ENCODE data around the gene RBMX. TPM values are rescaled to one million over a fixed set of nuclear protein-coding genes. Genes with fewer than 3 reads are reported as not detected.
A peak's percentile ranks its signal among the peaks of the same experiment; 100 is the strongest.
"Not testable (repeated sequence)": the region's sequence is repeated elsewhere in the genome, so short reads cannot be mapped to it uniquely, and the experiment has no call there.

Gene RBMX
- 255 and 274 TPM in 2 replicates for total RNA-seq (2014; rRNA removed; shearing (Covaris generic))
- 184 and 229 TPM in 2 replicates for polyA plus RNA-seq (2015; cell fraction: cytosol; rRNA removed)
- polyA plus RNA-seq (2015; cell fraction: nucleus; rRNA removed), result 723 and 972 TPM in 2 replicates

- in situ Hi-C loops (cut with HindIII; ENCODE audit: low pct_unique_long_range_greater_than_20kb, low sequenced_read_pairs), result no loop called here
Observed at GRCh38 chrX:136880452-136881013, at the start of gene RBMX. Gene RBMX, minus strand, starts transcription at chrX:136880725. Its CDS starts 1,298 bp downstream, at chrX:136879427.

GRCh38 chrX:136921438-136921837 lies 40.9 kb upstream of the RBMX start:
- DNase-seq (ENCODE audit: low read depth, low spot score); in situ Hi-C loops (cut with HindIII; ENCODE audit: low pct_unique_long_range_greater_than_20kb, low sequenced_read_pairs): not testable (repeated sequence)

More at GRCh38 chrX:136880452-136881013, at the start of gene RBMX:
- peak; percentile 92 for DNase-seq (ENCODE audit: low read depth, low spot score)

GRCh38 chrX:136920001-136920400 lies 39.5 kb upstream of the RBMX start:
- DNase-seq (ENCODE audit: low read depth, low spot score), result peak; percentile 54
- in situ Hi-C loops (cut with HindIII; ENCODE audit: low pct_unique_long_range_greater_than_20kb, low sequenced_read_pairs), result no loop called here

GRCh38 chrX:136916827-136917226 lies 36.3 kb upstream of the RBMX start:
- in situ Hi-C loops (cut with HindIII; ENCODE audit: low pct_unique_long_range_greater_than_20kb, low sequenced_read_pairs), result no loop called here
- DNase-seq (ENCODE audit: low read depth, low spot score), result no peak

- DNase-seq (ENCODE audit: low read depth, low spot score); in situ Hi-C loops (cut with HindIII; ENCODE audit: low pct_unique_long_range_greater_than_20kb, low sequenced_read_pairs): not testable (repeated sequence)
Observed at GRCh38 chrX:136911661-136912060, 31.1 kb upstream of the RBMX start.

GRCh38 chrX:136911253-136911652 lies 30.7 kb upstream of the RBMX start:
- in situ Hi-C loops (cut with HindIII; ENCODE audit: low pct_unique_long_range_greater_than_20kb, low sequenced_read_pairs), result no loop called here
- DNase-seq (ENCODE audit: low read depth, low spot score), result no peak

GRCh38 chrX:136910565-136911035 lies 30.1 kb upstream of the RBMX start:
- in situ Hi-C loops (cut with HindIII; ENCODE audit: low pct_unique_long_range_greater_than_20kb, low sequenced_read_pairs), result no loop called here

GRCh38 chrX:136909706-136910564 lies 29.4 kb upstream of the RBMX start:
- DNase-seq (ENCODE audit: low read depth, low spot score), result peak; percentile 91
- in situ Hi-C loops (cut with HindIII; ENCODE audit: low pct_unique_long_range_greater_than_20kb, low sequenced_read_pairs), result no loop called here

More at GRCh38 chrX:136910565-136911035, 30.1 kb upstream of the RBMX start:
- DNase-seq (ENCODE audit: low read depth, low spot score), result no peak

GRCh38 chrX:136909119-136909705 lies 28.7 kb upstream of the RBMX start:
- peak; percentile 76 for DNase-seq (ENCODE audit: low read depth, low spot score)
- in situ Hi-C loops (cut with HindIII; ENCODE audit: low pct_unique_long_range_greater_than_20kb, low sequenced_read_pairs), result no loop called here

- peak; percentile 57 for DNase-seq (ENCODE audit: low read depth, low spot score)
- in situ Hi-C loops (cut with HindIII; ENCODE audit: low pct_unique_long_range_greater_than_20kb, low sequenced_read_pairs), result no loop called here
Observed at GRCh38 chrX:136907621-136908020, 27.1 kb upstream of the RBMX start.

- in situ Hi-C loops (cut with HindIII; ENCODE audit: low pct_unique_long_range_greater_than_20kb, low sequenced_read_pairs), result no loop called here
Observed at GRCh38 chrX:136906921-136907510, 26.5 kb upstream of the RBMX start.

GRCh38 chrX:136904067-136904466 lies 23.5 kb upstream of the RBMX start:
- in situ Hi-C loops (cut with HindIII; ENCODE audit: low pct_unique_long_range_greater_than_20kb, low sequenced_read_pairs); DNase-seq (ENCODE audit: low read depth, low spot score): not testable (repeated sequence)

More at GRCh38 chrX:136906921-136907510, 26.5 kb upstream of the RBMX start:
- no peak for DNase-seq (ENCODE audit: low read depth, low spot score)

- DNase-seq (ENCODE audit: low read depth, low spot score); in situ Hi-C loops (cut with HindIII; ENCODE audit: low pct_unique_long_range_greater_than_20kb, low sequenced_read_pairs): not testable (repeated sequence)
Observed at GRCh38 chrX:136900071-136900470, 19.5 kb upstream of the RBMX start.

GRCh38 chrX:136899221-136899620 lies 18.7 kb upstream of the RBMX start:
- in situ Hi-C loops (cut with HindIII; ENCODE audit: low pct_unique_long_range_greater_than_20kb, low sequenced_read_pairs), result no loop called here
- DNase-seq (ENCODE audit: low read depth, low spot score), result no peak

- DNase-seq (ENCODE audit: low read depth, low spot score); in situ Hi-C loops (cut with HindIII; ENCODE audit: low pct_unique_long_range_greater_than_20kb, low sequenced_read_pairs): not testable (repeated sequence)
Observed at GRCh38 chrX:136898752-136899151, 18.2 kb upstream of the RBMX start.

- in situ Hi-C loops (cut with HindIII; ENCODE audit: low pct_unique_long_range_greater_than_20kb, low sequenced_read_pairs), result no loop called here
- no peak for DNase-seq (ENCODE audit: low read depth, low spot score)
Observed at GRCh38 chrX:136896121-136896914, 15.8 kb upstream of the RBMX start.

GRCh38 chrX:136892412-136892811 lies 11.9 kb upstream of the RBMX start:
- no peak for DNase-seq (ENCODE audit: low read depth, low spot score)
- in situ Hi-C loops (cut with HindIII; ENCODE audit: low pct_unique_long_range_greater_than_20kb, low sequenced_read_pairs), result no loop called here
